Astrocyte (in vitro differentiated cells and primary cell): ENCODE results near the gene LZTR1.

ENCODE experiments used
- EZH2 ChIP-seq: IDR thresholded peaks from 2 replicates; pipeline ENCODE4 v1.6.1; 2012; ENCODE audit warnings: mild to moderate bottlenecking, low read length, inconsistent platforms; ENCODE audit not compliant: insufficient read depth
- TF ChIP-seq, protein P1 (sequence below): IDR thresholded peaks from 2 replicates; pipeline ENCODE4 v1.5.1; 2011; ENCODE audit warnings: low read depth, mild to moderate bottlenecking, inconsistent platforms, low read length, moderate library complexity; ENCODE audit not compliant: insufficient read depth

DNA sequence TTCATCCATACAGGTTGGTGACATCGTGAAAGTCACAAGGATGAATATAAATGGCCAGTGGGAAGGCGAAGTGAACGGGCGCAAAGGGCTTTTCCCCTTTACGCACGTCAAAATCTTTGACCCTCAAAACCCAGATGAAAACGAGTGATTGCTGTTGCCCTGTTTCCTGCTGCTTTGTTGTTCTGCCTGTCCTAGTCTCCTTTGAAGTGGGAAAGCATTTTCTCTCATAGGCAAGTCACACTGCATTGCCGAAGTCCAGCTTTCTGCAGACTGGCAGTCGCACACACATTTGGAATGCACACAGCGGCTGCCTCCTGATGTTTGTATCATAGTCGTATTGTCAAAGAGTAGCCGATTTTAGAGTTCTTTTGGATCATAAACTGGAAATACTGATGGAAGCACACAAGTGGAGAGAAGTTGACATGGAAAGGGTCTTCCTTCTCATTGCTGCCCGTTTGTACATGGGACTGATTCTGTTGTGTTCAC lies 32.4 kb upstream of the LZTR1 start:
- TF ChIP-seq, protein P1, sequence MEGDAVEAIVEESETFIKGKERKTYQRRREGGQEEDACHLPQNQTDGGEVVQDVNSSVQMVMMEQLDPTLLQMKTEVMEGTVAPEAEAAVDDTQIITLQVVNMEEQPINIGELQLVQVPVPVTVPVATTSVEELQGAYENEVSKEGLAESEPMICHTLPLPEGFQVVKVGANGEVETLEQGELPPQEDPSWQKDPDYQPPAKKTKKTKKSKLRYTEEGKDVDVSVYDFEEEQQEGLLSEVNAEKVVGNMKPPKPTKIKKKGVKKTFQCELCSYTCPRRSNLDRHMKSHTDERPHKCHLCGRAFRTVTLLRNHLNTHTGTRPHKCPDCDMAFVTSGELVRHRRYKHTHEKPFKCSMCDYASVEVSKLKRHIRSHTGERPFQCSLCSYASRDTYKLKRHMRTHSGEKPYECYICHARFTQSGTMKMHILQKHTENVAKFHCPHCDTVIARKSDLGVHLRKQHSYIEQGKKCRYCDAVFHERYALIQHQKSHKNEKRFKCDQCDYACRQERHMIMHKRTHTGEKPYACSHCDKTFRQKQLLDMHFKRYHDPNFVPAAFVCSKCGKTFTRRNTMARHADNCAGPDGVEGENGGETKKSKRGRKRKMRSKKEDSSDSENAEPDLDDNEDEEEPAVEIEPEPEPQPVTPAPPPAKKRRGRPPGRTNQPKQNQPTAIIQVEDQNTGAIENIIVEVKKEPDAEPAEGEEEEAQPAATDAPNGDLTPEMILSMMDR: no peak
- no peak for TF ChIP-seq EZH2
